GM12878 (cell line): Measurements from ENCODE around the gene IDI2. TPM values are rescaled to one million over a fixed set of nuclear protein-coding genes. Genes with fewer than 3 reads are reported as not detected.

Source experiments
- CBX3 ChIP-seq: fragments of 200-600 bp; sonication (generic); IDR thresholded peaks from 2 replicates; pipeline ENCODE4 v1.6.1; 2016; ENCODE audit warnings: low read depth, borderline replicate concordance
- FOS ChIP-seq: IDR thresholded peaks from 3 replicates; pipeline ENCODE4 v1.6.1; 2011; ENCODE audit warnings: borderline replicate concordance; ENCODE audit not compliant: insufficient read length; ENCODE audit errors: extremely low read depth
- MTA3 ChIP-seq: IDR thresholded peaks from 2 replicates; pipeline ENCODE4 v1.6.1; 2012; ENCODE audit warnings: low read length, inconsistent platforms, borderline replicate concordance
- MXI1 ChIP-seq: fragments of 150-350 bp; IDR thresholded peaks from 2 replicates; pipeline ENCODE4 v1.6.1; 2011; ENCODE audit warnings: low read depth, mild to moderate bottlenecking, inconsistent platforms, low read length, improper control_type of control experiment
- RAD21 ChIP-seq: IDR thresholded peaks from 2 replicates; pipeline ENCODE4 v1.6.1; 2011; ENCODE audit warnings: mild to moderate bottlenecking, low read depth, low read length, moderate library complexity; ENCODE audit not compliant: insufficient read depth
- SMARCA5 ChIP-seq: fragments of 450-650 bp; IDR thresholded peaks from 2 replicates; pipeline ENCODE4 v1.6.1; 2017; ENCODE audit warnings: mild to moderate bottlenecking
- SUPT20H ChIP-seq: IDR thresholded peaks from 2 replicates; pipeline ENCODE4 v1.6.1; 2011; ENCODE audit warnings: low read depth, mild to moderate bottlenecking, low read length, moderate library complexity, borderline replicate concordance; ENCODE audit not compliant: control insufficient read depth
- SUZ12 ChIP-seq: fragments of 200-600 bp; sonication (generic); IDR thresholded peaks from one replicate; pipeline ENCODE4 v1.6.1; 2018; ENCODE audit warnings: antibody characterized with exemption, mild to moderate bottlenecking; ENCODE audit not compliant: unreplicated experiment
- ZBTB11 ChIP-seq: fragments of 450-650 bp; formaldehyde crosslinking; IDR thresholded peaks from 2 replicates; pipeline ENCODE4 v1.5.0; 2022; ENCODE audit warnings: mild to moderate bottlenecking, missing genetic modification characterization
- polyA plus RNA-seq, 11 experiments: library from polyadenylated mRNA; depleted of rRNA in 4 of 11; unstranded in 6 of 11; stranded (reverse) in 5 of 11; fragments of >200 nt; fragmentation: Nextera tagmentation in 4 of 11; fragmentation: Illumina TruSeq in 1 of 11; extraction: Ambion mirVana in 4 of 11; extraction: Trizol in 1 of 11; gene quantifications; 1 replicate in 1 of 11; 2 replicates in 10 of 11; pipeline versions ENCODE4 v1.2.1 to v1.2.3, GENCODE V29; 2011 to 2016; ENCODE audit warnings: inconsistent platforms in 2 of 11, missing spikeins in 2 of 11, low read depth in 1 of 11
- total RNA-seq, 4 experiments: library from RNA; depleted of rRNA in 3 of 4; stranded (reverse); fragments of >200 nt in 3 of 4; fragmentation: Illumina TruSeq in 1 of 4; extraction: Trizol in 1 of 4; gene quantifications; 2 replicates each; pipeline versions ENCODE4 v1.2.1 to v1.2.3, GENCODE V29; 2013 to 2021

Gene IDI2
- total and polyA plus RNA-seq, 10 of the 15 experiments (the other 5 are each of a cell fraction or from before 2014, with no cell fraction given): 0.06 TPM; not detected in 9

GRCh38 chr10:987870-988666, 37.6 kb downstream of the IDI2 start, which contains the start of gene GTPBP4 (continued):
- peak; percentile 11 for TF ChIP-seq FOS
- TF ChIP-seq RAD21: no peak
- TF ChIP-seq SMARCA5: 0 out of 2 replicates have a peak, but pooled peaks have one; percentile 54
- no peak for TF ChIP-seq CBX3
- TF ChIP-seq SUPT20H: no peak
- peak; percentile 97 for TF ChIP-seq MXI1
- TF ChIP-seq ZBTB11 (CRISPR knock-in tag): peak; percentile 47
- TF ChIP-seq SUZ12: no peak
- no peak for TF ChIP-seq MTA3
- TF ChIP-seq, all 136 proteins: peak for 67
